ENCODE data around the gene CCDC136.

Gene CCDC136

GRCh38 chr7:128805225-128805624 is 13.5 kb downstream of the CCDC136 start:
- no peak for DNase-seq (ENCODE audit: low read depth)

GRCh38 chr7:128807191-128807590 is 15.4 kb downstream of the CCDC136 start:
- DNase-seq (ENCODE audit: low read depth) = no peak

- DNase-seq (ENCODE audit: low read depth) = no peak
Observed at GRCh38 chr7:128809363-128809762, 17.6 kb downstream of the CCDC136 start.

- no peak for DNase-seq (ENCODE audit: low read depth)
Observed at GRCh38 chr7:128810473-128810872, 18.7 kb downstream of the CCDC136 start.

GRCh38 chr7:128810997-128811396 is 19.2 kb downstream of the CCDC136 start:
- no peak for DNase-seq (ENCODE audit: low read depth)

- DNase-seq (ENCODE audit: low read depth) = no peak
Observed at GRCh38 chr7:128811631-128812430, 20.1 kb downstream of the CCDC136 start.

GRCh38 chr7:128812514-128813168 is 20.9 kb downstream of the CCDC136 start:
- no peak for DNase-seq (ENCODE audit: low read depth)

GRCh38 chr7:128814499-128814898 is 22.7 kb downstream of the CCDC136 start:
- DNase-seq (ENCODE audit: low read depth) = no peak

- no peak for DNase-seq (ENCODE audit: low read depth)
Observed at GRCh38 chr7:128815289-128815942, 23.6 kb downstream of the CCDC136 start.

- no peak for DNase-seq (ENCODE audit: low read depth)
Observed at GRCh38 chr7:128818694-128819093, 26.9 kb downstream of the CCDC136 start.

- DNase-seq (ENCODE audit: low read depth) = no peak
Observed at GRCh38 chr7:128821724-128822123, 30.0 kb downstream of the CCDC136 start.

GRCh38 chr7:128826512-128826911 is 34.7 kb downstream of the CCDC136 start:
- DNase-seq (ENCODE audit: low read depth) = no peak

- DNase-seq (ENCODE audit: low read depth) = no peak
Observed at GRCh38 chr7:128826916-128827247, 35.1 kb downstream of the CCDC136 start.

- no peak for DNase-seq (ENCODE audit: low read depth)
Observed at GRCh38 chr7:128827248-128827958, 35.6 kb downstream of the CCDC136 start.

GRCh38 chr7:128827971-128828711 is 36.4 kb downstream of the CCDC136 start:
- no peak for DNase-seq (ENCODE audit: low read depth)

- peak; percentile 60 for DNase-seq (ENCODE audit: low read depth)
Observed at GRCh38 chr7:128829391-128830166, 37.8 kb downstream of the CCDC136 start.

- no peak for DNase-seq (ENCODE audit: low read depth)
Observed at GRCh38 chr7:128830231-128831177, 38.7 kb downstream of the CCDC136 start, which contains the start of gene FLNC. Gene FLNC, plus strand, starts transcription at chr7:128830406. Its CDS starts 232 bp downstream, at chr7:128830638.

GRCh38 chr7:128831178-128831993 is 39.6 kb downstream of the CCDC136 start:
- DNase-seq (ENCODE audit: low read depth) = no peak
